Mammary epithelial cell (primary cell): ENCODE measurements around the gene SERINC2.

Experiments
- CTCF ChIP-seq, 2 donors: IDR thresholded peaks in 1 of 2; conservative IDR thresholded peaks in 1 of 2; 2 replicates each; pipeline ENCODE4 v1.5.1; 2011 to 2012; ENCODE audit warnings: inconsistent platforms in 2 of 2, low read length in 2 of 2, mild to moderate bottlenecking in 2 of 2, control low read depth in 1 of 2, low read depth in 1 of 2; ENCODE audit not compliant: insufficient read depth in 1 of 2; ENCODE audit errors: extremely low read depth in 1 of 2
- EZH2 ChIP-seq: IDR thresholded peaks from 2 replicates; pipeline ENCODE4 v1.6.1; 2012; ENCODE audit warnings: low read length, inconsistent platforms, borderline replicate concordance

- TF ChIP-seq CTCF (conservative IDR thresholded peaks at IDR 0.05 in 1 of 2, IDR thresholded peaks at IDR 0.05 in 1 of 2; ENCODE audit: extremely low read depth in 1 of 2, insufficient read depth in 1 of 2, low read depth in 1 of 2, low read length in 2 of 2), result no peak
- no peak for TF ChIP-seq EZH2
These were observed 5.9 kb upstream of the SERINC2 start for GRCh38 chr1:31407029-31407626.
